Urothelium cell line (cell line): ENCODE data around the gene LSM7.

Experiments
- DNase-seq: peaks from one replicate; pipeline ENCODE4 v3.0.0; 2011; ENCODE audit warnings: low spot score, mixed read lengths
- FAIRE-seq: peaks from 2 replicates; lab custom pipeline; 2011; peaks lifted over from hg19 to GRCh38; lab: Jason Lieb, UNC

LSM7 gene

DNA sequence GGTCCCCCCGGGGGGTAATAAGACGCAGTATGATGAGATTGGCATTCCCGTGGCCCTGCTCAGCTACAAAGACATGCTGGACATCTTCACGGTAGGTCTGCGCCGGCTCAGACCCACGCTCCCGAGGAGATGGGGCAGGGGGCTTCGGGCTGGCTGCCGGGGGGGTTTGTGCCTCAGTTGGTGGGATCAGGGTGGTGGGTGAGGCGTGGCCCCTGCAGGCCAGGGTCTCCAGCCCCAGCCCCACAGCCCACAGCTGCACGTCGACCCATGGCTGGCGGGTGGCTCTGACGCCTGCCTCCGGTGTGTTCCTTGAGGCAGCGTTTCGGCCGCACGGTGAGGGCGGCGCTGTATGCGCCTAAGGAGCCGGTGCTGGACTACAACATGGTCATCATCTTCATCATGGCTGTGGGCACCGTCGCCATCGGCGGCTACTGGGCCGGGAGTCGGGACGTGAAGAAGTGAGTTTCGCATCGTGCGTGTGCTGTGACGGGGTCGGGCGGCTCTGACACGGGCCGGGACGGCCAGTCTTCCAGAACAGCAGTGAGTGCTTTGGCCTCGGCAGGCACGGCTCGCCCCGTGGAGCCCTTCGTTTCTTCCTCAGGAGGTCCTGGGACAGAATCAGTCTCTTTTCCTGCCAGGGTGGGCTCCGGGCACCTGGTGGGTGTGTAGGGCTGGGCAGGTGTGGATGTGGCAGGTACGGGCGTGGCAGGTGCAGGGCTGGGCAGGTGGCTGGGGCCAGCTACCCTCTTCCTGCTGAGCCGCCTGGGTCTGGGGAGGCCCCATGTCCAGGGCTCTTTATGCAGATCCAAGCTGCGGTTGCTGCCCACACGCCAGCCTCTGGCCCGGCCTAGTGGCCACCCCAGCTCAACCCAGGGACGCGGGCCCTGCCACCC lies 10.6 kb upstream of the LSM7 start:
- FAIRE-seq (no peak), DNase-seq (no peak)

- DNase-seq (no peak), FAIRE-seq (no peak)
Observed at GRCh38 chr19:2338055-2338615, 9.7 kb upstream of the LSM7 start.

GRCh38 chr19:2337329-2337707 lies 8.9 kb upstream of the LSM7 start:
- no peak for FAIRE-seq
- peak; percentile 47 for DNase-seq

DNA sequence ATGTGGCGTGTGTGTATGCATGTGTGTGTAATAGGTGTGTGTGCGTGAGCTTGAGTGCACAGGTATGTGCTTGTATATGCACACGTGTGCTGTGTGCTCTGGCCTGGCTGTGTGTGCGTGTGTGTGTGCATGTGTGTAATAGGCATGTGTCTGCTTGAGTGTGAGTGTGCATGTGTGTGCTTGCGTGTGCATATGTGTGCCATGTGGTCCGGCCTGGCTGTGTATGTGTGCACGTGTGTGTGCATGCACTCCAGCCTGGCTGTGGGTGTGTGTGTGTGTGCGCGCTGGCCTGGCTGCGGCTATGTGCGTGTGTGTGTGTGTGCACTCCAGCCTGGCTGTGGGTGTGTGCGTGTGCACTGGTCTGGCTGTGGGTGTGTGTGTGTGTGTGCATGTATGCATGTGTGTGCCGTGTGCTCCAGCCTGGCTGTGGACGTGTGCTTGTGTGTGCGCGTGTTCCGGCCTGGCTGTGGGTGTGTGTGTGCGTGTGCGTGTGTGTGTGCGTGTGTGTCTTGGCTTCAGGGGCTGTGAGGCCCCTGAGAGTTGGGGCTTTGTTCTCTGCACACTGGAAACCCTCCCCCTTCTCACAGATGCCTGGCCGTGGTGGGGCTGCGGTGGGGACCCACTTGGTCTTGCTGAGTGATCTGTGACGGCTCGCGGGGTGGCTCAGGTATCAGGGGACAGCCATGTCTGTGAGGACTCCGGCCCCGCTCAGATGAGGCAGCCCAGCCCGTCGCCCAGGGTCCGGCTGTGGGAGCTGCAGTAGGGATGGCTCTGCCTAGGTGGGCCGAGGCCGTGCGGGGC lies 8.3 kb upstream of the LSM7 start:
- DNase-seq: no peak

DNA sequence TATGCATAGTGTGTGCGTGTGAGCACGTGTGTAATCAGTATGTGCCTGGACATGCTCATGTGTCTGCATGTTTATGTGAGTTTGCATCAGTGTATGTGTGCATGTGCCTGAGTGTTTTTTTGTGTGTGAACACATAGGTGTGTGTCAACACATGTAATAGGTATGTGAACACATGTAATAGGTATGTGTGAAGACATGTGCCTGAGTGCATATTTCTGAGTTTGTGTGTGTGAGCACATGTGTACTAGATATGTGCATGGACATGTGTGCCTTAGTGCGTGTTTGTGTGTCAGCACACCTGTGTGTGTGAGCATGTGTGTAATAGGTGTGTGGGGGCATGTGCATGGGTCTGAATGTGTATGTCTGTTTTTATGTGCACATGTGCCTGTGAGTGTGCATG lies 7.5 kb upstream of the LSM7 start:
- no peak for DNase-seq
- peak; percentile 86 for FAIRE-seq

More for the DNA sequence above, 8.3 kb upstream of the LSM7 start:
- FAIRE-seq: peak; percentile 52

- FAIRE-seq (no peak), DNase-seq (no peak)
Observed at GRCh38 chr19:2334986-2335846, 6.8 kb upstream of the LSM7 start.

DNA sequence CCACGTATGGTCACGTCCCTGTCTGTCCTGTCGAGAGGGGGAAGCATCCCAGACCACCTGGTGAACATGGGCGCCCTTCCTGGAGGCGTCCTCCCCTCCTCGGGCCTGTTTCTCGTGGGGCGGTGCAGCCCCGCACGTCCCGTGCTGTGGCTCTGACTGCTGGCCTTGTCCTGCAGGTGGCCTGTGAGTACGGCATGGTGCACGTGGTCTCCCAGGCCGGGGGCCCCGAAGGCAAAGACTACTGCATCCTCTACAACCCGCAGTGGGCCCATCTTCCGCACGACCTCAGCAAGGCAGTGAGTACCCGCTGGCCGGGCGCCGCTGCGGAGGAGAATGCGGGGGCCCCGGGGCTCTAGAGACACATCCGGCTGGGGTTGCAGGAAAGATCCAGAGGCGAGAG lies 6.0 kb upstream of the LSM7 start:
- DNase-seq: no peak
- no peak for FAIRE-seq

DNA sequence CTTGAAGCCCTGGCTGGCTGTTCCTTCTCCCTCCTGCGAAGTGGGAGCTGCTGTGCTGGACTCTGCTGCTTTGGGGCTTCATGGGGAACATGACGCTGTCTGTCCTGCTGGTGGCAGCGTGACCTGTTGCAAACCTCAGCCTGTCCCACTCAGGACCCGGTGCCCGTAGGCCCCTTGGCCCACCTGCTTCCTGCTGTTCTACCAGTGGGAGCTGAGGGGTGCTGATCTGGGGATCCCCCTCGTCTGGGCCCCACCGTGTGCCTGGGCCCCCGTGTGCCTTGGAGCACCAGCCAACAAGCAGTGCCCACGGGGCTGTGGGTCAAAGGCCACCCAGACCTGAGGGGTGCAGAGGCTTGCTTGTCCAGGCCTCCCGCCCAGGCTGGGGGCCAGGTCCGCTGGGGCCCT lies 5.4 kb upstream of the LSM7 start:
- DNase-seq (no peak), FAIRE-seq (no peak)

DNA sequence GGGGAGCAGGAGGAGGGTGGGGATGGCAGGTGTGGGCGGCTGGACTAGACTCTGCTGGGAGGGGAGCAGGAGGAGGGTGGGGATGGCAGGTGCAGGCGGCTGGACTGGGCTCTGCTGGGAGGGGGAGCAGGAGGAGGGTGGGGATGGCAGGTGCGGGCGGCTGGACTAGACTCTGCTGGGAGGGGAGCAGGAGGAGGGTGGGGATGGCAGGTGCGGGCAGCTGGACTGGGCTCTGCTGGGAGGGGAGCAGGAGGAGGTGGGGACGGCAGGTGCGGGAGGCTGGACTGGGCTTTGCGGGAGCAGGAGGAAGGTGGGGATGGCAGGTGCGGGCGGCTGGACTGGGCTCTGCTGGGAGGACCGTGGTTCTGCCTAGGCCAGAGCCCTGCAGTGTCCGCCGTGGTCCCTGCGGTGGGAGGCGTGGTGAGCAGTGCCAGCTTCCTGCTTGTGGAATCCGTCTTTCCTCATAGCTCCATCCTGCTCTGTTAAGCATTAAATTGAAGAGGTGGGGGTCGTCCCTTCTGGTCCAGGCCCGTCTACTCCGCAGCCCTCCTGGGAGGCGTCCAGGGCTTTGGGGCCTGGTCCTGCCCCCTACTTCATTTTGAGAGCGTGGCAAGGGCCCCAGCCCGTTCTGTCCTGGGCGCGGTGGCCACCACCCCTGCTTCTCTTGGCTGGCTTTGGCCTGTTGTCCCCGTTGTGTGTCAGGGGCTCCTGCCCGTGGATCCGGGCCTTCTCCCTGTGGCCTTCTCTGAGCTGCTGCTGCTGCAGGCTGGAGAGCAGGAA lies 4.8 kb upstream of the LSM7 start:
- FAIRE-seq: no peak
- DNase-seq: no peak

DNA sequence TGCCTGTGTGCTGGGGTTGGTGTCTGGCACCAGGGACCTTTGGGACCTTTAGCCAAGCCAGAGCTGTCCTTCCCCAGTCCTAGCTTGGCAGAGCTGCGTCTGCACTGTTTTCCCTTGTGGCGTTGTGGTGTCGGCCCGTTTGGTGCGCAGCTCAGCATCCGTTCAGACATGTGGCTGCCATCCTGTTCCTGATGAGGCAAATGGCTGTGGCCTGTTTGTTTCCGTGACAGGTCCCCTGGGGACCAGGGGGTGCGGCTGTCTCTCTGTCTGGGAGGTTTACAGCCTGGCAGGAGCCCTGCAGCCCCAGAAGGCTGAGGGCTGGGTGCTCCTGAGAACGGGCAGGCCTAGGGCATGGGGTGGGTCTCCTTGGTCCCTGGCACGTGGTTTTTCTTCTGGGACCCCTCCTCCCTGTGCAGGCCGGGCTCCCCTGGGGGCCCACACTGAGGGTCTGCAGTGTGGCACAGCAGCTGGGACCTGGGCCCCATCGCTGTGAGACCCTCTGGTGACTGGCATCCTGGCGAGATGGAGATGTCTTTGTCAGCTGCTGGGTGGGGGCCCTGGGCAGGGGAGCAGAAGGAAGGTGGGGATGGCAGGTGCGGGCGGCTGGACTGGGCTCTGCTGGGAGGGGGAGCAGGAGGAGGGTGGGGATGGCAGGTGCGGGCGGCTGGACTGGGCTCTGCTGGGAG lies 4.1 kb upstream of the LSM7 start:
- FAIRE-seq (no peak), DNase-seq (no peak)

DNA sequence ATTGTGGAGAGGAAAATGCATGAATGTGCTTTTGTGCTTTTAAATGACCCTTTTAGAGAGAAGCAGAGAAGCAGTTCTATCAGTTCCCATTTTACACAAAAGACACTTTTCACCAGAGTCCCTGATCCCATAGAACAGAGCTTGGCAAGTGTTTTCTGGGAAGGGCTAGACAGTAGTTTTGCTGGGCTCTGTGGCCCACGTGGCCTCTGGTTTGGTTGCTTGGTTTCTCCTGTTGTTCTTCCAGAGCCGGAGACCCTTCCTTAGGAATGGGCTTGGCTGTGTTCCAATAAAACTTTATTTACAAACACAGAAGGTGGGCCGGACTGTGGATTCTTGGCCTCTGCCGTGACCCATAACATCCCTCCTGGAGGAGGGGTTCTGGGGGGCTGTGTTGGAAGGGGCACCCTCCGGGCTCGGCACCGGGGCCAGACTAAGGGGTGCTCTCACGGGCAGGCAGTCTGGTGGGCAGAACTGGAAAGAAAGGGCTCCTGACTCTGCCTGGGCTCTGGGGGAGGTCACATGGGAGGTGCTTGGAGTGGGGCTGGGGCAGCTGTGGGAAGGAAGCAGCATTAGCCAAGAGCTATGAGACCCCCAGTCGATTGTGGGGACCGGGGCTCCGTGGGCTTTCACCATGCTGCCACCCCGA lies 3.3 kb upstream of the LSM7 start:
- DNase-seq (no peak), FAIRE-seq (no peak)

DNA sequence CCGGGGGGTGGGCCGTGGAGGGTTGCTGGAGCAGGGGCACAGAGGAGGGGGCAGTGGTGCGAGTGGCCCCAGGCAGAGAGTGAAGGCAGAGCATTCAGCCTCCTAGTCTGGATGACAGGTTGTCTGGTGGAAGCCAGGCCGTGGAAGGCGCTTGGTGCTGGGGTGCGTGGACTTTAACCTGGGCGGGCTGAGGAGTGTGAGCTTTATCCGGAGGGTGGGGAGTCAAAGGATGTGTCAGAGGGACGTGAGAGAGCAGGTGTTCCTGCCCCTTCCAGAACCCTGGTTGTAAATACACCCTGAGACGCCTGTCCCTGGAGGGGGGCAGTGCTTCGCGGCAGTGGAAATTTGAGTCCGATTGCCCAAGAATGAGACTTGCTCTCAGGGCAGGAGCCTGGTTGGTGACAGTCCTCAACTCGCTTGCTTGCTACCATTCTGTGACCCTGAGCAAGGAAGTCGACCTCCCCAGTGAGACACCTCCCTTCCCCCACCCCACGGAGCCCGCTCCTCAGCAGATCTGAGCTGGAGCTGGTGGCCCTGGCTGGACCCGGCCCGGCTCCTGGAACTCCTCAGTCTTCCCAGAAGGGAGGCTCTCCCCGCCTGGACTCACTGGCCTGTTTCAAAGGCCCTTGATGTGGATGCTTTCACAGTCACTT lies 2.4 kb upstream of the LSM7 start:
- DNase-seq (no peak), FAIRE-seq (no peak)

- FAIRE-seq (no peak), DNase-seq (no peak)
Observed at GRCh38 chr19:2330255-2330631, 1.9 kb upstream of the LSM7 start.

- no peak for FAIRE-seq
- DNase-seq: no peak
Observed at GRCh38 chr19:2329501-2329916, 1.1 kb upstream of the LSM7 start.

- DNase-seq (no peak), FAIRE-seq (no peak)
Observed at GRCh38 chr19:2329149-2329478, 728 bp upstream of the LSM7 start.

GRCh38 chr19:2327773-2328400 lies 499 bp downstream of the LSM7 start:
- DNase-seq (no peak), FAIRE-seq (no peak)

GRCh38 chr19:2326699-2327360 lies 1.6 kb downstream of the LSM7 start:
- no peak for FAIRE-seq
- DNase-seq: no peak
